Measurements from ENCODE around the gene EFL1.
"Not testable (repeated sequence)": the region's sequence is repeated elsewhere in the genome, so short reads cannot be mapped to it uniquely, and the experiment has no call there.

Gene EFL1

DNA sequence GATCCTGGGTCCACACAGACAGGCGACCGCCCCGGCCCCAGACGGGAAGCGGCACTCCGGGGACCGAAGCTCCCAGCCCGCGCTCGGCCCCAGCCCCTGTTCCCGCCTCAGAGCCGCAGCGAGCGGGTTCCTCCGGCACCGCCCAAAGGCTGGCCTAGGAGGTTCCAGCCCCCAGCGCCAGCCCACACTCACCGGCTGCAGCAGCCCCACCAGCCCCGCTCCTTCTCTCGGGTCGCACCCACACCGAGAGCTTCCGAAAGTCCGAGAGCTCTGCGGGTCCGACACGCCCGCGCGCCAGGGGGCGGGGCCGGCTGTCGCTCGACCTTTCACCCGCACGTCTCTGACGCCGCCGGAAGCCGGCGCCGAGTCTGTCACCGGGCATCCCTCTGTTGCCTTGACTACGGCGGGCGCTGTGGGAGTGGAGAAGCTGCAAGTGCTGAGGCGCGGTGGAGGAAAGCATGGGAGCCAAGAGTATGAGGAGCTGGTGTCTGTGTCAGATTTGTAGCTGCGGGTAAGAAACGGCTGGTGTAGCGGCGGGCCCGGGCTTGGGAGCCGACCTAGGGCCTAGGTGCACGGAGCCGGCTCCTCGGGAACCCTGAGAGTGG, at the start of gene EFL1, which contains the start of gene SAXO2:
Gene EFL1 (minus strand): TSS at position 313 of the 605 bp plus-strand sequence. CDS start 956 bp downstream, outside the sequence.
Gene SAXO2 (plus strand): TSS at position 397 of the 605 bp plus-strand sequence. CDS start 62 bp downstream, at position 459.
- DNase-seq = peak; percentile 66

DNA sequence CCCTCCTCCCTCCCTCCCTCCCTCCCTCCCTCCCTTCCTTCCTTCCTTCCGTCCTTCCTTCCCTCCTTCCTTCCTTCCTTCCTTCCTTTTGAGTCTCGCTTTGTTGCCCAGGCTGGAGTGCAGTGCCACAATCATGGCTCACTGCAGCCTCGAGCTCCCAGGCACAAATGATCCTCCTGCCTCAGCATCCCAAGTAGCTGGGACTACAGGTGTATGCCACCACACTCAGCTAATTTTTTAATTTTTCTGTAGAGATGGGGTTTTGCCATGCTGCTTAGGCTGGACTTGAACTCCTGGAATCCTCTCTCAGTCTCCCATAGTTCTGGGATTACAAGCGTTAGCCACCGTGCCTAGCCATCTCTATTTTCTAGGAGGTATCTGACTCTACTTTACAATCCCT, 48.8 kb upstream of the EFL1 start:
- not testable (repeated sequence) for DNase-seq

DNA sequence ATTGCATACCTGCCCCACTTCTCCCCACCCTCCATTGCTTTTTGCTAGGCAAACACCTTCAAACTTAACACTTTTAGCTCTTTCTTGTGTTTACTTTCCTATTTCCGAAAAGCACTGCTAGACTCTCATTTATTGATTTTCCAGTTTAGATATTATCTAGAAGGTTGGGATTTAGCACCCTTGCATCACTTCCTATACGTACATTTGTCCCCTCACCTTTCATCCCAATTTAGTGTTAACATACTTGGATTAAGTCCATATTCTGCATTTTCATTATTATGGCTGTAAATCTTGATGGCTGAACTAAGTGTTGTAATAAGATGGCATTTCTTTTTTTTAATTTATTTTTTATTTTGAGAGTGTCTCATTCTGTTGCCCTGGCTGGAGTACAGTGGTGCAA, 47.3 kb upstream of the EFL1 start:
- no peak for DNase-seq

DNA sequence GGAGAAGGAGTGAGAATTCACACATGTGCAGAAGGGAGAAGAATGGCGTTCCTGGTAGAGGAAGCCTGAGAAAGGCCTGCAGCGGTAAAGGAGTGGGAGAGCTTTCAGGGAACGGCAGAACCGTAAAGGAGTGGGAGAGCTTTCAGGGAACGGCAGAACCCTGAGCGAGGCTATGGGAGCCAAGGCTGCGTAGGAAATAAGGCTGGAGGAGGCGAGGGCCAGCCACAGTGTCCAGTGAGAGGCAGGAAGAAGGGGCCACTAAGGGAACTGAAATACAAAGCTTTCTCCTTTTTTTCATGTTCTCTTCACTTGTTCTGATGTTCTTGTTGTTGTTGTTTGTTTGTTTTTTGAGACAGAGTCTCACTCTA, 45.2 kb upstream of the EFL1 start:
- DNase-seq = no peak

DNA sequence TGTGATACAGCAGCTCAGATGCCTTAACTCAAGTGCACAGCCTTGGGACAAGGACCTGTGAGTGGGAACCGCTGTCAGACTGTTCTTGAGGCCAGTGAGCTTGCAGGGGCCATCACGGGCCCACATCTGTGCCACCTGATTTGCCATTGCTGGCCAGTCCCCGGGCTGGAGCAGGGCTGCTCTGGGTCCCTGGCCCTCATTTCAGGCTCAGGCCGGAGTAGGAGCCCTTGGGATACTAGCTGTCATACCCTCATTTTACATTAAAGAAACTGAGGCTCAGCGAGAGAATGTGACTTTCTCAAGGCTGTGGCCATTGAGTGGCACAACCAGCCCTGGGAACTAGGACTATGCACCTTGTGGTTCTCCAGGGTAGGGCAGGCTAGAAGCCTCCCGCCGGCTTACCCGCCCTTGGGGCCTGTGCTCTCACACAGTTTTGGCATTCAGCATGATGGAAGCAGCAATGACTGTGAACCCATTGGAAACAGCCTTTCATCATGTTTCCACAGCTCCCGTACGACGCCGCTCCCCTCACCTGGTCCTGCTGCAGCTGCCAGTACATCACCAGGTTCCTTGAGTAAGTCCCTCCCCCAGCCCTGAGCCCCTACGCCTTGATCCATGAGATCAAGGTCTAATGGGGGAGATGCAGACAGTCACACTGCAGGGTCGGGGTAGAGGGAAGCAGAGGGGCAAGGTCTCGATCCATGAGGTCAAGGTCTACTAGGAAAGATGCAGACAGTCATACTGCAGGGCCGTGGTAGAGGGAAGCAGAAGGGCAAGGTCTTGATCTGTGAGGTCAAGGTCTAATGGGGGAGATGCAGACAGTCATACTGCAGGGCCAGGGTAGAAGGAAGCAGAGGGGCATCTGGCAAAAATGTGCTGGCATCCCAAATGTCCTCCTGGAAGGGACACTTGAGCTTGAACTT, 44.5 kb upstream of the EFL1 start:
- no peak for DNase-seq

DNA sequence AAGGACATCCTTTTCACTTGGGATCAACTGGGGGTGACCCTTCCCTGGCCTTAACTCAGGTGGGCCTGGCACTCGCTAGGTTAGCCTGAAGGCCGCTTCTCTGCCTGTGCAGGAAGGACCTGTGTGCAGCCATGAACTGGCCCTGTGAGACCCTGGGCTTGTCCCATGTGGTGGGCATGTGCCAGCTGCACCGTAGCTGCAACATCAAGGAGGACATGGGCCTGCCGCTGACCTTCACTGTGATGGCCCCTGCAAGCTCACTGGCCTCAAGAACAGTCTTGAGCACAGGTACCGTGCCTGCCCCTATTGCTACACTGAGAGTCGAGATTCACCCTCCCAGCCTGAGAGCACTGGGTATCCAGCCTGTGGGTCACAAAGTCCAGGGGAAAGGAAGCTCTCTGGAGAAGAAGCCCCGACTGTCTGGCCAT, 43.1 kb upstream of the EFL1 start:
- DNase-seq = no peak

DNA sequence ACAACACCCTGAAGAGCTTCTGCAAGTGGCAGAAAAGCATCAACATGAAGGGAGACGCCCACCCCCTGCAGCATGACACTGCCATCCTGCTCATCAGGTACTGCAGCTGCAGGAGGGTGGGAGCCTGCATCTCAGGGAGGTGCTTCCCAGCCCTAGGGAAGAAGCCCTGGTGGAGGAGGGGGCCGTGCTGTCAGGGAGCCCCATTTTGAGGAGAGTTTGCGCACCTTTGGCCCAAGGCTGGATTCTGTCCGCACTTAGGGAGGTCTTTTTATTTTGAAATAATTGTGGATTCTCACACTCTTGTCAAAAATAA, 42.2 kb upstream of the EFL1 start:
- DNase-seq = no peak

DNA sequence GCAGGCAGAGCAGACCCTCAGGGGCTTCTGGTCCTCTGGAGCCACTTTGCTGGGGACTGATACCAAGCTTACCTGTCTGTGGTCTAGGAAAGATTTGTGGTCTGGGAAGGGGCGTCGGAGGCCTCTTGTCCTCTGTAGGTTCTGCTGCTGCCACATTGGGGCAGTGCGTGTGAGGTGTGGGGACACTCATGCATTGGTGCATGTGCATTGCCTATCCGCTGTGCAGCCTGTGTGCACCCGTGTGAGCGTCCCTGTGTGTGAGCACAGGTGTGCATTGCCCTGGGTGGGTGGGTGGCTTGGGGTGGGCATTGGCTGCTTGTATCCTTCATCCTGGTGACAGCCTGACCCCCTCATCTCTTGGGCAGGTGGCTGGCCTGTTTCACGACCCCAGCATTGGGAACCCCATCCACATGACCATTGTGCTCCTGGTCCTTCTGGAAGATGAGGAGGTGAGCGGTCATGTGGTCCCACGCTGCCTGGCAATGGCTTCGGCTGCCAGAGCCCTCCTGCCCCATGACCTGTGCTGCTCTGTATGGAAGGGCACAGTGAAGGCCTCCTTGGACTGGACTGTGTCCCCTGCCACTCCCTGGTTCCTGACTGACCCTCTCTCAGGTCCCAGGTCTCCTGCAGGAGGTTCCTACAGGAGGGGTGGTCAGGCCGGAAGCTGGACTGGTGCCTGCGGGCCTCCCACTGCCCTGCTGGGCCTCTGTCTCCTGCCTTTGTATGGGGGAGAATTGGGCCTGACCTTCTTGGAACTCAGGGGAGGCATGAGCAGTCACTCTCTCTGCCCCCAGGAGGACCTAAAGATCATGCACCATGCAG, 41.6 kb upstream of the EFL1 start:
- DNase-seq = no peak

DNA sequence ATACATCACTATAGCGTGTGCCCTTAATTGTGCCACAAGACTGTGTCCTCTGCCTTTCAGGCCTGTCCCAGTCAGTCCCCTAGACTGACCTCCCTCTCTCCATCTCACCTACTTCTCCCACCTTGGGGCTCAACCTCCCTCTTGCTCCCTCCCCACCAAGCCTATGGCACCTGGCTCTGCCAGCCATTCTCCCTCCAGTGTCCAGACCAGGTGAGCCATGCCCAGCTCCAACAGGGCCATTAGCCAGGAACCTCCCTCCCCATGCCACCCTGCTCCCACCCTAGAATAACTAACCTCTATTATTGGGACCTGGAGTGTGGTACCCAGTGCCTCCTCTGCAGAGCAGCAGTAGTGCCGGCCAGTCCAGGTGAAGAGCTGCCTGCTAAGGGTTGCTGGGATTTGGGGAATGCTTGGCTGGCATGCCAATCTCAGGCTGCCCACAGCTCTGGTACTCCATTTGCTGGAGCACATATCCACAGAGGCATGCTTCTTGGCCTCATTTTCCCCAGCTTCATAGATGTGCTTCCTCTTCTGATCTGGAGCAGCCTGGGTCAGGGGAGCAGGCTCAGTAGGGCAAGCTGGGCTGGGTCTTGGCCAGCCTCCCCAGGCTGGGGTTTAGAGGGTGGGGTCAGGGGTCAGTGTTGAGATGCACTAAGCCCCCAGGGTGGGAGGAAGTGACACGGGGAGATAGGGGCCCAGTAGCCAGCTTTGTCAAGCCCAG, 38.9 kb upstream of the EFL1 start:
- no peak for DNase-seq

DNA sequence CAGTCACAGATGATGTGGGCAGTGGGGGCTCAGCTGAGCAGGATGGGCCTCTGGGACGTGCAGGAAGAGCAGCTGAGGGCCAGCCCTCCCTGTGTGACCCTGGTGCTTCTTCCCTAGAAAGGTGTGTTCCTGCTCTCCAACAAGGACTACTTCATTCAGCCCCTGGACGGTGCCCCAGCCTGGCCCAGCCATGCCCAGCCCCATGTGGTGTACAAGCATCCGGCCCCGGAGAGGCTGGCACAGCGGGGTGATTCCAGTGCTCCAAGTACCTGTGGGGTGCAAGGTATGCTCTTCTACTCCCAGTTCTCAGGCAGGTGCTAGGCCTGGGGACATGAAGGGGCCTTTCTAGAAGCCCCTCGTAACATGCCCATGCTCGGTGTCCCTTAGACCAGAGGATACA, 38.3 kb upstream of the EFL1 start:
- DNase-seq = no peak

DNA sequence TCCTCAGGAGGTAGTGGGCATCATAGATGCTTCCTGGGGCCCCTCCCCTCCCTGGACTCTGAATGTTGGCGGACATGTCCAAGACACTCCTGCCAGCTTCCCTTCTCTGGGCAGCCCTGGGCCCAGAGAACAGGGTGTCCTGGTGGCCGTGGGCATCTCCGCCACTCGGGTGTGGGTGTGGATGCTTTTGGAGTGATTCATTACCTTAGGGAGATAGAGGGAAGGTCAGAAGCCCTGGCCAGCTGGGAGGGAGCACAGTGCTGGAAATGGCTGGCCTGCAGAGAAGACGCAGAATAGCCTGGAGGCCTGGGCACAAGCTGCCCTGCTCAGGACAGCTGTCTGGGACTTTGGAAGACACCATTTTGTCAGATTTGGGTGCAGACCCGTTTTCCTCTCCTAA, 37.8 kb upstream of the EFL1 start:
- not testable (repeated sequence) for DNase-seq

DNA sequence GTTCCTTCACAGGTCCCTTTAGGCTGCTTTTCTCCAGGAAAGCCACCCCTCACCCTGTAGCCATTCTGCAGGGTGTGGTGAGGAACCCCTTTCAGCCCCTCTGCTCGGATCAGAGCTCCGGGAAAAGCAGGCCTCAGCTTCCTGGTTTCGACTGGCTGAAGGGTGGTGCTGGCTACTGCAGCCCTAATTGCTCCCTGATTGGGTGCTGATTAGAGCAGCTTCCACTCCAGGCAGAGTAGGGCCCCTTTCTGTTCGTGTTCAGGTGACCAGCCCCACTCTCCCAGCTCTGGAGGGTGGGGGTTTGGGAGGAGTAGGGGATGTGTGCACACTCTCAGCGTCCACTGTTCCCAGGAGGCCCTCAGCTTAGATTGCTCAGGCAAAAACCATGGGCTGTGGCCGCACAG, 37.0 kb upstream of the EFL1 start:
- DNase-seq = not testable (repeated sequence)

DNA sequence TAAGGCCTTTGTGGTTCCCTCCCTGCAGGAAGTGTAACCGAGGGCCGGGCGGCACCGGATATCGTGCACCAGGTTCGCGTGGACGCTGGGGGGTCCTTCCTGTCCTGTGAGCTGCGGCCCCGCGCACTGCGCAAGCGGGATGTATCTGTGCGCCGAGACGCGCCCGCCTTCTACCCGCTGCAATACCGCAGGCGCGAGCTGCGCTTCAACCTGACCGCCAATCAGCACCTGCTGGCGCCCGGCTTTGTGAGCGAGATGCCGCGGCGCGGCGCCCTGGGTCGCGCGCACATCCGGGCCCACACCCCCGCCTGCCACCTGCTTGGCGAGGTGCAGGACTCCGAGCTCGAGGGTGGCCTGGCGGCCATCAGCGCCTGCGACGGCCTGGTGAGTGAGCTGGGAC, 36.0 kb upstream of the EFL1 start:
- DNase-seq = no peak

DNA sequence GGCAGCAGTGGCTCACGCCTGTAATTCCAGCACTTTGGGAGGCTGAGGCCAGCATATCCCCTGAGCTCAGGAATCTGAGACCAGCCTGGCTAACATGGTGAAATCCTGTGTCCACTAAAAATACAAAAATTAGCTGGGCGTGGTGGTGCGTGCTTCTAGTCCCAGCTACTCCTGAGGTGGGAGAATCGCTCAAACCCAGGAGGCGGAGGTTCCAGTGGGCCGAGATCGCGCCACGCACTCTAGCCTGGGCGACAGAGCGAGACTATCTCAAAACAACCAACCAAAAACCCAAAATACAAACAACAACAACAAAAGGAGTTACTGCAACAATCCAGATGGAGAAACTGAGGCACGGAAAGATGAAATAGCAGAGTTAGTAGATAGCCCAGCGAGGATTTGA, 35.5 kb upstream of the EFL1 start:
- DNase-seq = no peak

DNA sequence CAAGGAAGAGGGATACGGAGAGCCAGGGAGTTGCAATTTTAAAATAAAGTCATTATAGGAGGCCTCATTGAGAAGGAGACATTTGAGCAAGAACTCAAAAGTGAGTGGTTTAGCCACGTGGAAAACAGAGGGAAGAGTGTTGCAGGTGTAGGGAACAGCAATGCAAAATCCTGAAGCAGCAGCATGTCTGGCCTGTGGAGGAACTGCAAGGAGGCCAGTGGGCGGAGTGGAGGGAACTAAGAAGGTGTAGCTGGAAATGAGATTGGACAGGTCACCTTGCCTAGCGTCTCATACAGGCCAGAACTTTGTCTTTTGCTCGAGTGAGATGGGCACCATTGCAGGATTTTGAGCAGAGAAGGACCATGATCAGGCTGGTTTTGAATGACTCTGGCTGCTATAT, 35.0 kb upstream of the EFL1 start:
- no peak for DNase-seq

DNA sequence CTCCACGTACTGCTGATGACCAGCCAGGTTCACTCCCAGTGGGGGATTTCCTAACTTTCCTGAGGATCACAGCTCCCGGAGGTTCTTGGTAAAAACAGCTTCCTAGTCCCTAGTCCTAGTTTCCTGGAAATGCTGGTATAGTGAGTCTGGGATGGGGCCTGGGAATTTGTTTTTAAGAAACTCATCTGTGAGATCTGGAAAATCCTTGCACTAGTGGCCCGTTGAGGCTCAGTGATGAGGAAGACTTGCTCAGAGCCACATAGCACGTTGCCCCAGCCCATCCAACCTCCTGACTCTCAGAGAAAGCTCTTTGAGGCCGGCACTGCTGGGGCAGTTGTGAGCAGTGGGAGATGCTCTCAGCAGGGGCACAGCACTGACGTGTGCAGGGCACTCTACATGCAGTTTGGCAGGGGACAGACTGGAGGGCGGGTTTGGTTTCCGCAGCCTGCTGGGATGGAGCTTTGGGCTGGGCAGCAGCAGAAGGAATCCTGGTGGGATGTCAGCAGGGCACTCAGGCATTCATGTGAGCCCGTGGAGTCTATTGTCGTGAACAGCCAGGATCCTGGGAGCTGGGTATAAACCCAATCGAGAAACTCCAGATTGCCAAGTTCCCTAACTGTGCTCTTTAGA, 31.6 kb upstream of the EFL1 start:
- peak; percentile 16 for DNase-seq

DNA sequence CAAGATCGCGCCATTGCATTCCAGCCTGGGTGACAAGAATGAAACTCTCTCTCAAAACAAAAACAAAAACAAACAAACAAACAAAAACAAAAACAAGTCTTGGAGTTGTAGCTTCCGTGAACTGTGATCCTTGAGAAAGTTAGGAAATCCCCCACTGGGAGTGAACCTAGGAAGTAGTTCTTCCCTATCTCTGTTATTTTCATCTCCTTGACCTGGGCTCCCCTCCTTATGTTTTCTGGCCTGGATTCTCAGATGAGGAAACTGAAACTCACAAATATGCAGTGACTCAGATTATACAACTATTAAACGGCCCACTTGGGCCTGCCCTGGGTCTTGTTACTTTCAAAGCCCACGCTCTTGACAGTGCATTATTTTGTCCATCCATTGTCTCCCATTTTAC, 29.7 kb upstream of the EFL1 start:
- DNase-seq = no peak

DNA sequence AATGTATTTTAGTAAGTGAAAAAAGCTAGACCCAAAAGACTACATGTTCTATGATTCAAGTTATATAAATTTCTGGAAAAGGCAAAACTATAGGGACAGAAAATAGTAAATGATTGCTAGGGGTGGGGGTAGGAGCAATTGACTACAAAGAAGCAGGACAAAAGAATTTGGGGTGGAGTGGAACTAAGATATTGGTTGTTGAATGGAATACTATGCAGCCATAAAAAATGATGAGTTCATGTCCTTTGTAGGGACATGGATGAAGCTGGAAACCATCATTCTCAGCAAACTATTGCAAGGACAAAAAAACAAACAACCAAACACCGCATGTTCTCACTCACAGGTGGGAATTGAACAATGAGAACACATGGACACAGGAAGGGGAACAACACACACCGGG, 25.7 kb upstream of the EFL1 start:
- DNase-seq = not testable (repeated sequence)

DNA sequence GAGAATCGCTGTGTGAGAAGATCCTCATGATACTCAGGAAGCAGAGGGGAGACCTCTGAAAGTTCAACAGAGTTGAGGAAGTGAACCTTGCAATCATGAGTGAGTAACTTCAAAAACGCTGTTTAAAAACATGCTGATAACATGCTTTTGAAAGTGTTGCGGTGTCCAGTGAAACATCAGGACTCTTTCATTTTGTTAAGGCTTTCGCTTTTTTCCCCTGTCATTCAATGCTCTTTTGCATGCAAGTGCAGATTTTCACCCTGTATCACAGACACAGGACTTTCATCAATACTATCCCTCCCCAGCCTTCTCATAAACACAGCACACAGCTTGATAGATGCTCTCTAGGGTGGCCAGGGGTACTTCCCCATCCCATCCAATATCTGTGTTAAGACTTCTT, 23.9 kb upstream of the EFL1 start:
- not testable (repeated sequence) for DNase-seq

DNA sequence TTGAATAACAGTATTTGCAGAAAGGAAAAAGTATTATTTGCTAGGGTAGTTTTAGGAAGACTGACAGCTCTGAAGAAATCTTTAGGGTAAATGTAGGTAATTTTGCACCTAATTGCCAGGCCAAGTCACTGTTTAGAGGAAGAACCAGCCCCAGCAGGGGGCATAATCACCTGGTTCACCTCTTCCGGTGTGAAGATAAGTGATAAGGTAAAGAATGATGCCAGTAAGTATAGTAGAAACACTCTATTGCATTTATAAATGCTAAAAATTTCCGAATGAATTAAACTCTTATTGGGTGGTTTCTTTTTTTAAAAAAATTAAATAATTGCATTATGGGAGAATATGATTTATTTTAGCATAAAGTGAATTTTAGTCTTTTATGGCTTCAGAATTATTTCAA, 21.8 kb upstream of the EFL1 start:
- not testable (repeated sequence) for DNase-seq

DNA sequence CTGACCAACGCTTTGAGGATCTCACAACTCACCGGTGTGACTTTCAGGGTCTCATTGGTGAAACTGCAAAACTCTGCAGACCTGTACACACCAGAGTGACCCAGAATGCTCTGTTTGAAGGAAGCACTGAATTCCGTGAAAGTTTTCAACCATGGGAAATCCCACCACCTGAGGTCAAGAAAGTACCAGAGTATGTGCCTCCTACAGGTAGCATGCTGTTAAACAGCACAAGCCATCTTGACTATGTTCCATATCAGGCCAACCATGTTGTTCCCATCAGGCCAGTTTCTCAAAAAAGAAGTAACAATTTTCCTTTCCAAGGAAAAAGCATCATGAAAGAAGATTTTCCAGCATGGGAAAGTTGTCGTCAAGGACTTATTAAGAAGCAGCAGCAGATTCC, 19.9 kb upstream of the EFL1 start:
- not testable (repeated sequence) for DNase-seq

DNA sequence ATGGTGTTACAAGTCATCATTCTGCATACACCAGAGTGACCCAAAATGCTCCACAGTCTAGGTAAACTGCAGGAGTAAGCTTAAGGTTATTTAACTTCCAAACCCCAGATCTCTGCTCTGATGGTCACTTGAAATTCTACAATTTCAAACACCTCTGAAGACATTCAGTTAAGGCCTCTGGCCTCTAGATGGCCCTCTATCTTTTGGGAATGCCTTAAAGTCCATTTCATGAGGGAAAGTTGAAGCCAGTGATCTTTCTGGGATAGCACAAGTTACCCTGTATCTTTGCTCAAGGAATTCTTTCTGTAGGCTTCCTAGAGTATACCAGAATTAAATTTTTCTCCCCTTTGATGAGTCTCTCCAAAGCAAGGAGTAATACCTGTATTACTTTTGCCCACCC, 18.7 kb upstream of the EFL1 start:
- DNase-seq = not testable (repeated sequence)

All from NCI-H2107 (cell line).